ENCODE data around the gene MUL1.
"Not testable (repeated sequence)": the region's sequence is repeated elsewhere in the genome, so short reads cannot be mapped to it uniquely, and the experiment has no call there.

Gene MUL1

GRCh38 chr1:20499105-20499504, 8.8 kb downstream of the MUL1 start:
- no peak overlapping the region for H3K4me3 ChIP-seq (ENCODE audit: low read depth, low read length)
- no peak for DNase-seq (ENCODE audit: low read depth)
- TF ChIP-seq CTCF (IDR thresholded peaks at IDR 0.05; ENCODE audit: low read depth, low read length, missing control alignments), result no peak
- in situ Hi-C loops (cut with HindIII; ENCODE audit: low sequenced_read_pairs), result no loop called here

GRCh38 chr1:20498116-20498515, 9.8 kb downstream of the MUL1 start:
- in situ Hi-C loops (cut with HindIII; ENCODE audit: low sequenced_read_pairs), result no loop called here
- no peak overlapping the region for H3K4me3 ChIP-seq (ENCODE audit: low read depth, low read length)
- TF ChIP-seq CTCF (IDR thresholded peaks at IDR 0.05; ENCODE audit: low read depth, low read length, missing control alignments), result no peak
- no peak for DNase-seq (ENCODE audit: low read depth)

GRCh38 chr1:20497506-20497905, 10.4 kb downstream of the MUL1 start:
- DNase-seq (ENCODE audit: low read depth), result no peak
- in situ Hi-C loops (cut with HindIII; ENCODE audit: low sequenced_read_pairs), result no loop called here
- no peak for TF ChIP-seq CTCF (IDR thresholded peaks at IDR 0.05; ENCODE audit: low read depth, low read length, missing control alignments)
- no peak overlapping the region for H3K4me3 ChIP-seq (ENCODE audit: low read depth, low read length)

GRCh38 chr1:20496725-20497383, 11.1 kb downstream of the MUL1 start:
- in situ Hi-C loops (cut with HindIII; ENCODE audit: low sequenced_read_pairs); H3K4me3 ChIP-seq (ENCODE audit: low read depth, low read length); DNase-seq (ENCODE audit: low read depth): not testable (repeated sequence)

- DNase-seq (ENCODE audit: low read depth), result peak; percentile 48
- in situ Hi-C loops (cut with HindIII; ENCODE audit: low sequenced_read_pairs), result no loop called here
- H3K4me3 ChIP-seq (ENCODE audit: low read depth, low read length), result no peak overlapping the region
- TF ChIP-seq CTCF (IDR thresholded peaks at IDR 0.05; ENCODE audit: low read depth, low read length, missing control alignments), result no peak
Measured at GRCh38 chr1:20496241-20496661, 11.7 kb downstream of the MUL1 start.

- TF ChIP-seq CTCF (IDR thresholded peaks at IDR 0.05; ENCODE audit: low read depth, low read length, missing control alignments), result no peak
- H3K4me3 ChIP-seq (ENCODE audit: low read depth, low read length), result no peak overlapping the region
- DNase-seq (ENCODE audit: low read depth), result no peak
- in situ Hi-C loops (cut with HindIII; ENCODE audit: low sequenced_read_pairs), result no loop called here
Measured at GRCh38 chr1:20495661-20496060, 12.3 kb downstream of the MUL1 start.

GRCh38 chr1:20494609-20495311, 13.2 kb downstream of the MUL1 start:
- peak; percentile 45 for DNase-seq (ENCODE audit: low read depth)
- no peak overlapping the region for H3K4me3 ChIP-seq (ENCODE audit: low read depth, low read length)
- in situ Hi-C loops (cut with HindIII; ENCODE audit: low sequenced_read_pairs), result no loop called here
- no peak for TF ChIP-seq CTCF (IDR thresholded peaks at IDR 0.05; ENCODE audit: low read depth, low read length, missing control alignments)

All from astrocyte of the cerebellum (primary cell).